GM12878 (cell line): ENCODE measurements around the gene CLDN16. TPM values are rescaled to one million over a fixed set of nuclear protein-coding genes. Genes with fewer than 3 reads are reported as not detected.

ENCODE experiments used
- ATAC-seq: fragments of 200-7000 bp; cut with Tn5 transposase; 3 replicates; pipeline ENCODE4 v1.9.1; 2020; ENCODE audit warnings: mild to moderate bottlenecking, moderate library complexity
- BruUV-seq: library from RNA; stranded (reverse); fragments of 400-500 nt; replicated peaks from 2 replicates; lab custom pipeline; 2021; lab: Mats Ljungman, UMichigan
- CTCF ChIA-PET: fragments of 300-600 bp; sonication (Branson Sonifier 250); formaldehyde crosslinking; extraction: SDS; loops from one replicate; lab custom pipeline; 2021; ENCODE audit warnings: inconsistent platforms; lab: Yijun Ruan, JAX
- POLR2A ChIA-PET: fragments of 350-600 bp; formaldehyde crosslinking; extraction: SDS; loops from one replicate; lab custom pipeline; 2021; ENCODE audit warnings: inconsistent platforms; lab: Charles Lee
- RAD21 ChIA-PET: fragments of 300-600 bp; sonication (Branson Sonifier 250); formaldehyde crosslinking; loops from one replicate; lab custom pipeline; 2023; ENCODE audit warnings: antibody characterized with exemption; ENCODE audit not compliant: unreplicated experiment; lab: Charles Lee
- SMC1A ChIA-PET: fragments of 300-600 bp; sonication (Branson Sonifier 250); formaldehyde crosslinking; loops from one replicate; lab custom pipeline; 2023; ENCODE audit not compliant: unreplicated experiment, uncharacterized antibody; lab: Charles Lee
- DNase-seq: peaks from one replicate; pipeline ENCODE4 v3.0.0-alpha.2; 2011; ENCODE audit warnings: low read depth, low spot score
- FAIRE-seq: peaks from 3 replicates; lab custom pipeline; 2011; peaks lifted over from hg19 to GRCh38; lab: Jason Lieb, UNC
- H2AFZ ChIP-seq: 2 replicates; pipeline ENCODE4 v1.6.0; 2011; ENCODE audit warnings: low read depth, low read length, control low read depth; ENCODE audit not compliant: control insufficient read depth
- H3K27ac ChIP-seq: 2 replicates; pipeline ENCODE4 v1.5.1; 2011; ENCODE audit warnings: control low read depth; ENCODE audit not compliant: control insufficient read depth, insufficient read depth
- H3K27me3 ChIP-seq, 2 experiments: replicated peaks in 1 of 2; 2 replicates each; pipeline versions ENCODE4 v1.6.0 to v1.6.1; 2011; ENCODE audit warnings: low read length in 1 of 2; ENCODE audit not compliant: control insufficient read depth in 2 of 2, insufficient read depth in 2 of 2
- H3K36me3 ChIP-seq, 2 experiments: 2 replicates each; pipeline ENCODE4 v1.5.1; 2011; ENCODE audit warnings: low read length in 1 of 2; ENCODE audit not compliant: control insufficient read depth in 2 of 2, insufficient read depth in 2 of 2
- H3K4me1 ChIP-seq: 2 replicates; pipeline ENCODE4 v1.6.1; 2011; ENCODE audit warnings: mild to moderate bottlenecking, low read length, moderate library complexity, mixed read lengths; ENCODE audit not compliant: control insufficient read depth, insufficient read depth
- H3K4me2 ChIP-seq: 2 replicates; pipeline ENCODE4 v1.6.0; 2011; ENCODE audit warnings: control low read depth; ENCODE audit not compliant: control insufficient read depth, insufficient read depth
- H3K4me3 ChIP-seq: fragments of 200-600 bp; sonication (generic); 2 replicates; pipeline ENCODE4 v1.5.1; 2016
- H3K79me2 ChIP-seq: 2 replicates; pipeline ENCODE4 v1.6.0; 2011; ENCODE audit warnings: low read length; ENCODE audit not compliant: control insufficient read depth, insufficient read depth
- H3K9ac ChIP-seq: 2 replicates; pipeline ENCODE4 v1.8.0; 2011; ENCODE audit warnings: low read length, control low read depth, mixed read lengths; ENCODE audit not compliant: control insufficient read depth, insufficient read depth
- H3K9me3 ChIP-seq: replicated peaks from 3 replicates; pipeline ENCODE4 v1.5.1; 2011; ENCODE audit warnings: mild to moderate bottlenecking, low read length; ENCODE audit not compliant: control insufficient read depth, insufficient read depth
- H4K20me1 ChIP-seq: 2 replicates; pipeline ENCODE4 v1.6.0; 2011; ENCODE audit not compliant: control insufficient read depth, insufficient read depth
- BACH1 ChIP-seq: fragments of 450-650 bp; IDR thresholded peaks from 2 replicates; pipeline ENCODE4 v1.6.1; 2017; ENCODE audit warnings: mild to moderate bottlenecking, borderline replicate concordance
- BRCA1 ChIP-seq: IDR thresholded peaks from 2 replicates; pipeline ENCODE4 v1.6.1; 2011; ENCODE audit warnings: low read depth, low read length, improper control_type of control experiment
- CHD4 ChIP-seq: fragments of 200-600 bp; sonication (generic); IDR thresholded peaks from 2 replicates; pipeline ENCODE4 v1.6.1; 2016; ENCODE audit warnings: mild to moderate bottlenecking
- CTCF ChIP-seq, 3 experiments: IDR thresholded peaks in 2 of 3; conservative IDR thresholded peaks in 1 of 3; 2 replicates each; pipeline ENCODE4 v1.5.1; 2011; ENCODE audit warnings: low read depth in 3 of 3, low read length in 3 of 3, mild to moderate bottlenecking in 3 of 3, control low read depth in 2 of 3, moderate library complexity in 2 of 3, inconsistent platforms in 1 of 3, mixed read lengths in 1 of 3; ENCODE audit not compliant: control insufficient read depth in 2 of 3, insufficient read depth in 1 of 3; ENCODE audit errors: extremely low read depth in 1 of 3
- EGR1 ChIP-seq, 2 experiments: IDR thresholded peaks; 1 replicate in 1 of 2; 2 replicates in 1 of 2; pipeline ENCODE4 v1.6.1; 2011 to 2012; ENCODE audit warnings: low read depth in 2 of 2, low read length in 2 of 2, borderline replicate concordance in 1 of 2, mild to moderate bottlenecking in 1 of 2, moderate library complexity in 1 of 2
- HDGF ChIP-seq: fragments of 450-650 bp; IDR thresholded peaks from 2 replicates; pipeline ENCODE4 v1.6.1; 2016; ENCODE audit warnings: antibody characterized with exemption
- IRF3 ChIP-seq: fragments of 450-650 bp; IDR thresholded peaks from 2 replicates; pipeline ENCODE4 v1.6.1; 2014; ENCODE audit warnings: mild to moderate bottlenecking
- JUND ChIP-seq: IDR thresholded peaks from 2 replicates; pipeline ENCODE4 v1.6.1; 2012; ENCODE audit warnings: low read depth, mild to moderate bottlenecking, low read length, improper control_type of control experiment, moderate library complexity
- MEF2B ChIP-seq: fragments of 450-650 bp; IDR thresholded peaks from 2 replicates; pipeline ENCODE4 v1.6.1; 2018; ENCODE audit warnings: mild to moderate bottlenecking, moderate library complexity; ENCODE audit not compliant: partially characterized antibody, poor library complexity, severe bottlenecking
- MTA3 ChIP-seq: IDR thresholded peaks from 2 replicates; pipeline ENCODE4 v1.6.1; 2012; ENCODE audit warnings: low read length, inconsistent platforms, borderline replicate concordance
- NBN ChIP-seq: fragments of 450-650 bp; IDR thresholded peaks from 2 replicates; pipeline ENCODE4 v1.6.1; 2016
- POLR2AphosphoS5 ChIP-seq: IDR thresholded peaks from 2 replicates; pipeline ENCODE4 v1.6.1; 2011; ENCODE audit warnings: mild to moderate bottlenecking, low read length, inconsistent platforms
- RAD51 ChIP-seq: fragments of 450-650 bp; IDR thresholded peaks from 2 replicates; pipeline ENCODE4 v1.6.1; 2016; ENCODE audit warnings: moderate library complexity, mild to moderate bottlenecking, inconsistent platforms
- RELA ChIP-seq: fragments of 450-650 bp; IDR thresholded peaks from 2 replicates; pipeline ENCODE4 v1.8.0; 2014; ENCODE audit warnings: borderline replicate concordance; ENCODE audit not compliant: partially characterized antibody
- SRF ChIP-seq, 2 experiments: IDR thresholded peaks; 2 replicates each; pipeline ENCODE4 v1.6.1; 2011; ENCODE audit warnings: low read depth in 2 of 2, low read length in 2 of 2, mild to moderate bottlenecking in 1 of 2, moderate library complexity in 1 of 2
- STAT1 ChIP-seq: fragments of 450-650 bp; conservative IDR thresholded peaks from 2 replicates; pipeline ENCODE4 v1.6.1; 2014; ENCODE audit warnings: antibody characterized with exemption, mild to moderate bottlenecking
- SUZ12 ChIP-seq: fragments of 200-600 bp; sonication (generic); IDR thresholded peaks from one replicate; pipeline ENCODE4 v1.6.1; 2018; ENCODE audit warnings: antibody characterized with exemption, mild to moderate bottlenecking; ENCODE audit not compliant: unreplicated experiment
- TARDBP ChIP-seq: IDR thresholded peaks from 2 replicates; pipeline ENCODE4 v1.6.1; 2016; ENCODE audit warnings: borderline replicate concordance
- ZBTB33 ChIP-seq: fragments of 450-650 bp; IDR thresholded peaks from 2 replicates; pipeline ENCODE4 v1.6.1; 2017; ENCODE audit warnings: mild to moderate bottlenecking
- ZSCAN29 ChIP-seq: fragments of 450-650 bp; IDR thresholded peaks from 2 replicates; pipeline ENCODE4 v1.6.1; 2017; ENCODE audit warnings: mild to moderate bottlenecking, moderate library complexity
- WGBS: methylation state at CpG from one replicate; pipeline ENCODE4 v1.1.6; 2016; ENCODE audit warnings: low lambda C conversion rate; ENCODE audit not compliant: insufficient replicate concordance, insufficient coverage; ENCODE audit errors: missing lambda C conversion rate; 5-methylcytosine and 5-hydroxymethylcytosine counted together
- in situ Hi-C: fragments of 300-500 bp; cut with MboI; formaldehyde crosslinking; loops from 9 replicates; pipeline ENCODE4 v1.14.3; 2018; ENCODE audit warnings: mixed read lengths
- intact Hi-C: fragments of 100-400 bp; cut with micrococcal nuclease; formaldehyde crosslinking; loops from one replicate; pipeline ENCODE4 v1.14.2; 2022; ENCODE audit not compliant: unreplicated experiment
- polyA plus RNA-seq, 11 experiments: library from polyadenylated mRNA; depleted of rRNA in 4 of 11; unstranded in 6 of 11; stranded (reverse) in 5 of 11; fragments of >200 nt; fragmentation: Nextera tagmentation in 4 of 11; fragmentation: Illumina TruSeq in 1 of 11; extraction: Ambion mirVana in 4 of 11; extraction: Trizol in 1 of 11; gene quantifications; 1 replicate in 1 of 11; 2 replicates in 10 of 11; pipeline versions ENCODE4 v1.2.1 to v1.2.3, GENCODE V29; 2011 to 2016; ENCODE audit warnings: inconsistent platforms in 2 of 11, missing spikeins in 2 of 11, low read depth in 1 of 11
- total RNA-seq, 4 experiments: library from RNA; depleted of rRNA in 3 of 4; stranded (reverse); fragments of >200 nt in 3 of 4; fragmentation: Illumina TruSeq in 1 of 4; extraction: Trizol in 1 of 4; gene quantifications; 2 replicates each; pipeline versions ENCODE4 v1.2.1 to v1.2.3, GENCODE V29; 2013 to 2021

Gene CLDN16
- total and polyA plus RNA-seq, 10 of the 15 experiments (the other 5 are each of a cell fraction or from before 2014, with no cell fraction given): 3.2 to 26.6 (median 4.0) TPM

- no peak overlapping the region for H3K9ac ChIP-seq
- ATAC-seq (no peak), FAIRE-seq (no peak), DNase-seq (no peak)
- TF ChIP-seq SUZ12 (no peak), IRF3 (no peak), CHD4 (no peak), POLR2AphosphoS5 (no peak), ZBTB33 (no peak), HDGF (no peak), MEF2B (no peak), TARDBP (no peak), JUND (no peak), NBN (no peak), ZSCAN29 (no peak), BACH1 (no peak), CTCF (IDR thresholded peaks at IDR 0.05 in 2 of 3, conservative IDR thresholded peaks at IDR 0.05 in 1 of 3; ENCODE audit: control insufficient read depth in 2 of 3, extremely low read depth in 1 of 3, insufficient read depth in 1 of 3, low read depth in 3 of 3, low read length in 3 of 3) (no peak), EGR1 (IDR thresholded peaks at IDR 0.05; ENCODE audit: borderline replicate concordance in 1 of 2, low read depth in 2 of 2, low read length in 2 of 2) (no peak), RAD51 (no peak), MTA3 (no peak), SRF (IDR thresholded peaks at IDR 0.05; ENCODE audit: low read depth in 2 of 2, low read length in 2 of 2) (no peak), STAT1 (no peak), BRCA1 (no peak), RELA (no peak)
- H3K27me3 ChIP-seq: no peaks in the 10 kb centered on the region; a peak in 1 of 4 replicates
- no peaks in the 10 kb centered on the region for H3K36me3 ChIP-seq
- H3K79me2 ChIP-seq: no peaks in the 10 kb centered on the region
- intact Hi-C loops: no loop called here
- H3K9me3 ChIP-seq: no peaks in the 10 kb centered on the region
- RAD21 ChIA-PET: interaction anchor here (0.8 to 1.5 kb wide), 3 partner anchors 9 to 48 kb away, joined by 3 to 6 read pairs (median 4); partner anchors contain the start of gene CLDN1
- no TSS peak for BruUV-seq
- no peak overlapping the region for H3K27ac ChIP-seq
- SMC1A ChIA-PET: interaction anchor here (0.8 to 1.3 kb wide), 7 partner anchors 8 to 276 kb away, joined by 3 to 5 read pairs (median 3); no protein-coding TSS in a partner anchor
- no peaks in the 10 kb centered on the region for H3K4me1 ChIP-seq
- H3K4me3 ChIP-seq: no peak overlapping the region
- CTCF ChIA-PET: interaction anchor here (0.6 to 2.3 kb wide), 6 partner anchors 9 to 145 kb away, joined by 3 to 16 read pairs (median 3); no protein-coding TSS in a partner anchor
- H2AFZ ChIP-seq: no peak overlapping the region
- POLR2A ChIA-PET: interaction anchor here (1.1 kb wide), 1 partner anchor 18 kb away, joined by 3 read pairs; no protein-coding TSS in a partner anchor
- 17% methylated on average over 5 of the region's 5 CpGs for WGBS
- no peaks in the 10 kb centered on the region for H4K20me1 ChIP-seq
- in situ Hi-C loops: no loop called here
- H3K4me2 ChIP-seq: no peak overlapping the region
Measured at GRCh38 chr3:190369668-190370295, 18.2 kb upstream of the CLDN16 start.
